PFSK-1 (cell line): ENCODE data around the gene CCT6A.

Experiments used
- POLR2AphosphoS5 ChIP-seq: IDR thresholded peaks from 2 replicates; pipeline ENCODE4 v1.6.1; 2012; ENCODE audit warnings: low read depth, mild to moderate bottlenecking, control low read depth, low read length, moderate library complexity
- SIN3A ChIP-seq: IDR thresholded peaks from 2 replicates; pipeline ENCODE4 v1.6.1; 2012; ENCODE audit warnings: mild to moderate bottlenecking, low read length, moderate library complexity, borderline replicate concordance; ENCODE audit not compliant: insufficient read depth
- TAF1 ChIP-seq: IDR thresholded peaks from 2 replicates; pipeline ENCODE4 v1.6.1; 2012; ENCODE audit warnings: low read length, control low read depth, borderline replicate concordance; ENCODE audit not compliant: insufficient read depth
- TF ChIP-seq, protein P1 (sequence below), 2 experiments: IDR thresholded peaks; 2 replicates each; pipeline versions ENCODE4 v1.6.1 to v1.8.0; 2011 to 2012; ENCODE audit warnings: low read depth in 2 of 2, low read length in 2 of 2, control low read depth in 1 of 2, inconsistent platforms in 1 of 2, mild to moderate bottlenecking in 1 of 2, moderate library complexity in 1 of 2; ENCODE audit not compliant: insufficient read depth in 1 of 2

GRCh38 chr7:56097700-56098099 is 46.1 kb downstream of the CCT6A start:
- TF ChIP-seq, protein P1, sequence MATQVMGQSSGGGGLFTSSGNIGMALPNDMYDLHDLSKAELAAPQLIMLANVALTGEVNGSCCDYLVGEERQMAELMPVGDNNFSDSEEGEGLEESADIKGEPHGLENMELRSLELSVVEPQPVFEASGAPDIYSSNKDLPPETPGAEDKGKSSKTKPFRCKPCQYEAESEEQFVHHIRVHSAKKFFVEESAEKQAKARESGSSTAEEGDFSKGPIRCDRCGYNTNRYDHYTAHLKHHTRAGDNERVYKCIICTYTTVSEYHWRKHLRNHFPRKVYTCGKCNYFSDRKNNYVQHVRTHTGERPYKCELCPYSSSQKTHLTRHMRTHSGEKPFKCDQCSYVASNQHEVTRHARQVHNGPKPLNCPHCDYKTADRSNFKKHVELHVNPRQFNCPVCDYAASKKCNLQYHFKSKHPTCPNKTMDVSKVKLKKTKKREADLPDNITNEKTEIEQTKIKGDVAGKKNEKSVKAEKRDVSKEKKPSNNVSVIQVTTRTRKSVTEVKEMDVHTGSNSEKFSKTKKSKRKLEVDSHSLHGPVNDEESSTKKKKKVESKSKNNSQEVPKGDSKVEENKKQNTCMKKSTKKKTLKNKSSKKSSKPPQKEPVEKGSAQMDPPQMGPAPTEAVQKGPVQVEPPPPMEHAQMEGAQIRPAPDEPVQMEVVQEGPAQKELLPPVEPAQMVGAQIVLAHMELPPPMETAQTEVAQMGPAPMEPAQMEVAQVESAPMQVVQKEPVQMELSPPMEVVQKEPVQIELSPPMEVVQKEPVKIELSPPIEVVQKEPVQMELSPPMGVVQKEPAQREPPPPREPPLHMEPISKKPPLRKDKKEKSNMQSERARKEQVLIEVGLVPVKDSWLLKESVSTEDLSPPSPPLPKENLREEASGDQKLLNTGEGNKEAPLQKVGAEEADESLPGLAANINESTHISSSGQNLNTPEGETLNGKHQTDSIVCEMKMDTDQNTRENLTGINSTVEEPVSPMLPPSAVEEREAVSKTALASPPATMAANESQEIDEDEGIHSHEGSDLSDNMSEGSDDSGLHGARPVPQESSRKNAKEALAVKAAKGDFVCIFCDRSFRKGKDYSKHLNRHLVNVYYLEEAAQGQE (IDR thresholded peaks at IDR 0.05; ENCODE audit: insufficient read depth in 1 of 2, low read depth in 2 of 2, low read length in 2 of 2) = no peak
- TF ChIP-seq SIN3A (no peak), TAF1 (no peak), POLR2AphosphoS5 (no peak)
